DND-41 (cell line): ENCODE data around the gene TOMM40.

ENCODE experiments used
- ATAC-seq: fragments of 200-7000 bp; cut with Tn5 transposase; 3 replicates; pipeline ENCODE4 v1.9.1; 2021; ENCODE audit warnings: low read depth; ENCODE audit not compliant: insufficient read depth
- DNase-seq: peaks from one replicate; pipeline ENCODE4 v3.0.0-alpha.2; 2020
- H2AFZ ChIP-seq: 2 replicates; pipeline ENCODE4 v1.6.0; 2012; ENCODE audit warnings: low read depth, low read length
- H3K27ac ChIP-seq: 2 replicates; pipeline ENCODE4 v1.5.1; 2012; ENCODE audit warnings: low read length, inconsistent platforms
- H3K27me3 ChIP-seq: fragments of 200-600 bp; sonication (generic); 2 replicates; pipeline ENCODE4 v1.6.0; 2012; ENCODE audit warnings: low read length, mild to moderate bottlenecking, inconsistent platforms; ENCODE audit not compliant: insufficient read depth, poor library complexity
- H3K36me3 ChIP-seq: 2 replicates; pipeline ENCODE4 v1.5.1; 2012; ENCODE audit warnings: low read length, inconsistent platforms; ENCODE audit not compliant: insufficient read depth
- H3K4me1 ChIP-seq: 2 replicates; pipeline ENCODE4 v1.5.1; 2012; ENCODE audit warnings: mild to moderate bottlenecking, low read length; ENCODE audit not compliant: insufficient read depth
- H3K4me2 ChIP-seq: 2 replicates; pipeline ENCODE4 v1.6.0; 2012; ENCODE audit warnings: mild to moderate bottlenecking, moderate library complexity, low read length, inconsistent platforms; ENCODE audit not compliant: insufficient read depth
- H3K4me3 ChIP-seq, 2 experiments: fragments of 200-600 bp in 1 of 2; shearing (Covaris generic) in 1 of 2; 2 replicates each; pipeline ENCODE4 v1.5.1; 2012 to 2016; ENCODE audit warnings: inconsistent platforms in 2 of 2, low read length in 2 of 2, mild to moderate bottlenecking in 2 of 2, low read depth in 1 of 2, moderate library complexity in 1 of 2
- H3K79me2 ChIP-seq: 2 replicates; pipeline ENCODE4 v1.6.0; 2012; ENCODE audit warnings: low read length, inconsistent platforms; ENCODE audit not compliant: insufficient read depth
- H3K9ac ChIP-seq: 2 replicates; pipeline ENCODE4 v1.6.0; 2012; ENCODE audit warnings: low read depth, mild to moderate bottlenecking, inconsistent platforms, low read length, moderate library complexity
- H3K9me3 ChIP-seq: 2 replicates; pipeline ENCODE4 v1.5.1; 2012; ENCODE audit warnings: low read length, moderate library complexity, mild to moderate bottlenecking, inconsistent platforms; ENCODE audit not compliant: insufficient read depth, severe bottlenecking
- H4K20me1 ChIP-seq: 2 replicates; pipeline ENCODE4 v1.6.0; 2012; ENCODE audit warnings: low read length; ENCODE audit not compliant: insufficient read depth
- EZH2 ChIP-seq: IDR thresholded peaks from 3 replicates; pipeline ENCODE4 v1.6.1; 2012; ENCODE audit warnings: borderline replicate concordance, low read depth, mild to moderate bottlenecking, moderate library complexity, low read length, inconsistent platforms; ENCODE audit not compliant: severe bottlenecking
- TF ChIP-seq, protein P1 (sequence below): IDR thresholded peaks from 2 replicates; pipeline ENCODE4 v1.5.1; 2012; ENCODE audit warnings: borderline replicate concordance, low read length, moderate library complexity, mild to moderate bottlenecking; ENCODE audit not compliant: poor library complexity, severe bottlenecking; ENCODE audit errors: extremely low read depth

The TOMM40 gene

GRCh38 chr19:44848812-44849447, 42.1 kb upstream of the TOMM40 start:
- no peaks in the 10 kb centered on the region for H3K36me3 ChIP-seq
- H3K4me2 ChIP-seq = no peak overlapping the region
- ATAC-seq = no peak
- no peaks in the 10 kb centered on the region; the same call in 1 of the 2 replicates for H4K20me1 ChIP-seq
- H3K4me3 ChIP-seq = no peak overlapping the region
- H3K79me2 ChIP-seq = no peaks in the 10 kb centered on the region
- no peak overlapping the region for H2AFZ ChIP-seq
- no peaks in the 10 kb centered on the region for H3K27me3 ChIP-seq
- H3K9me3 ChIP-seq = no peaks in the 10 kb centered on the region
- TF ChIP-seq, protein P1, sequence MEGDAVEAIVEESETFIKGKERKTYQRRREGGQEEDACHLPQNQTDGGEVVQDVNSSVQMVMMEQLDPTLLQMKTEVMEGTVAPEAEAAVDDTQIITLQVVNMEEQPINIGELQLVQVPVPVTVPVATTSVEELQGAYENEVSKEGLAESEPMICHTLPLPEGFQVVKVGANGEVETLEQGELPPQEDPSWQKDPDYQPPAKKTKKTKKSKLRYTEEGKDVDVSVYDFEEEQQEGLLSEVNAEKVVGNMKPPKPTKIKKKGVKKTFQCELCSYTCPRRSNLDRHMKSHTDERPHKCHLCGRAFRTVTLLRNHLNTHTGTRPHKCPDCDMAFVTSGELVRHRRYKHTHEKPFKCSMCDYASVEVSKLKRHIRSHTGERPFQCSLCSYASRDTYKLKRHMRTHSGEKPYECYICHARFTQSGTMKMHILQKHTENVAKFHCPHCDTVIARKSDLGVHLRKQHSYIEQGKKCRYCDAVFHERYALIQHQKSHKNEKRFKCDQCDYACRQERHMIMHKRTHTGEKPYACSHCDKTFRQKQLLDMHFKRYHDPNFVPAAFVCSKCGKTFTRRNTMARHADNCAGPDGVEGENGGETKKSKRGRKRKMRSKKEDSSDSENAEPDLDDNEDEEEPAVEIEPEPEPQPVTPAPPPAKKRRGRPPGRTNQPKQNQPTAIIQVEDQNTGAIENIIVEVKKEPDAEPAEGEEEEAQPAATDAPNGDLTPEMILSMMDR = no peak
- no peak for TF ChIP-seq EZH2
- H3K9ac ChIP-seq = no peak overlapping the region
- H3K27ac ChIP-seq = no peak overlapping the region
- H3K4me1 ChIP-seq = peaks cover 26% of the 10 kb centered on the region
- DNase-seq = no peak

DNA sequence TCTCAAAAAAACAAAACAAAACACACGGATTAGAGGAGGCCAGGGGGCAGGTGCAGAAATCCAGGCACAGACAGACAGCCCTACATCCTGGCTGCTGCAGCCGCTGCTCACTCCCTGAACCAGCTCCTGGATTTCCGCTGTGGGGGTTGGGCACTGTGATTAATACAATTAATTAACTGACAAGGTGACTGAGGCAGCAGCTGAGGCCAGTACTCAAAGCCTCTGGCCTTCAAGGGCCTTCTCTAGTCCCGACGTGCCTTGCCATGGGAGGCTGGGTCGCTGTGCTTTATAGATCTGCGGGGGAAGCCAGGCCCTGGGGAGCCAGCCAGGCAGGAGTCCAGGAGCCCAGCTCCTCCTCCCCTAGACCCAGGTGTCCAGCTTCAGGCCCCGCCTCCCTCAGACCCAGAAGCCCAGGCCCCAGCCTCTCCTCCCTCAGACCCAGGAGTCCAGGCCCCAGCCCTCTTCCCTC, 40.4 kb upstream of the TOMM40 start:
- H3K4me3 ChIP-seq = no peak overlapping the region
- no peak for TF ChIP-seq EZH2
- TF ChIP-seq, protein P1 = no peak
- DNase-seq (no peak), ATAC-seq (no peak)
- H3K36me3 ChIP-seq = no peaks in the 10 kb centered on the region
- H4K20me1 ChIP-seq = no peaks in the 10 kb centered on the region
- no peak overlapping the region for H3K4me2 ChIP-seq
- no peaks in the 10 kb centered on the region for H3K9me3 ChIP-seq
- H3K27ac ChIP-seq = no peak overlapping the region
- no peaks in the 10 kb centered on the region for H3K79me2 ChIP-seq
- H2AFZ ChIP-seq = no peak overlapping the region
- H3K4me1 ChIP-seq = peaks cover 14% of the 10 kb centered on the region
- H3K9ac ChIP-seq = no peak overlapping the region
- no peaks in the 10 kb centered on the region for H3K27me3 ChIP-seq

DNA sequence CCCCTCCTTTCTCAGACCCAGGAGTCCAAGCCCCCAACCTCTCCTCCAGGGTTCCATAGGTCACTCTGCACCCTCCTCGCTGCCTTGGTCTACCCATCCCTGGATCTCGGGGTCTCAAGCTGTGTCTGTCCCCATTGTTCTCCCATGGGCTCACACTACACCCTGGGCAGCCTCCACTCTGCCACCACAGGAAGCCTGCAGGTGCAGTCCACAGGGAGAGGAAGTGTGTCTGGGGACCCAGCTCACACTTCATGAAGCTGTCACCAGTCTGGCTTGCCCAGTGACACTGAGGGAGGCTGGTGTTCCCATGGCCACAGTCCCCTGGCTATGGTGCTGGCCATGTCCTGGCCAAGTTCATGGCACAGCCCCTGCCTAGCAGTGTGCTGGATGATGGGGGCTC, 39.6 kb upstream of the TOMM40 start:
- H3K27me3 ChIP-seq = no peaks in the 10 kb centered on the region
- TF ChIP-seq EZH2 = no peak
- TF ChIP-seq, protein P1 = no peak
- H3K4me1 ChIP-seq = peaks cover 7% of the 10 kb centered on the region
- H3K79me2 ChIP-seq = no peaks in the 10 kb centered on the region
- no peak overlapping the region for H3K4me2 ChIP-seq
- H3K9me3 ChIP-seq = no peaks in the 10 kb centered on the region
- no peak overlapping the region for H3K9ac ChIP-seq
- H3K27ac ChIP-seq = no peak overlapping the region
- no peak overlapping the region for H2AFZ ChIP-seq
- no peaks in the 10 kb centered on the region for H4K20me1 ChIP-seq
- H3K4me3 ChIP-seq = no peak overlapping the region
- DNase-seq (no peak), ATAC-seq (no peak)
- H3K36me3 ChIP-seq = no peaks in the 10 kb centered on the region
